SIG-M5 treated with dmso at 0.1 percent for 504 hours (cell line): Measurements from ENCODE around the gene ATP10B.
"Not testable (repeated sequence)": the region's sequence is repeated elsewhere in the genome, so short reads cannot be mapped to it uniquely, and the experiment has no call there.

ENCODE experiments used
- DNase-seq: peaks from one replicate; lab custom pipeline; 2025; ENCODE audit not compliant: unreplicated experiment; lab: John Stamatoyannopoulos, UW

The ATP10B gene, protein sequence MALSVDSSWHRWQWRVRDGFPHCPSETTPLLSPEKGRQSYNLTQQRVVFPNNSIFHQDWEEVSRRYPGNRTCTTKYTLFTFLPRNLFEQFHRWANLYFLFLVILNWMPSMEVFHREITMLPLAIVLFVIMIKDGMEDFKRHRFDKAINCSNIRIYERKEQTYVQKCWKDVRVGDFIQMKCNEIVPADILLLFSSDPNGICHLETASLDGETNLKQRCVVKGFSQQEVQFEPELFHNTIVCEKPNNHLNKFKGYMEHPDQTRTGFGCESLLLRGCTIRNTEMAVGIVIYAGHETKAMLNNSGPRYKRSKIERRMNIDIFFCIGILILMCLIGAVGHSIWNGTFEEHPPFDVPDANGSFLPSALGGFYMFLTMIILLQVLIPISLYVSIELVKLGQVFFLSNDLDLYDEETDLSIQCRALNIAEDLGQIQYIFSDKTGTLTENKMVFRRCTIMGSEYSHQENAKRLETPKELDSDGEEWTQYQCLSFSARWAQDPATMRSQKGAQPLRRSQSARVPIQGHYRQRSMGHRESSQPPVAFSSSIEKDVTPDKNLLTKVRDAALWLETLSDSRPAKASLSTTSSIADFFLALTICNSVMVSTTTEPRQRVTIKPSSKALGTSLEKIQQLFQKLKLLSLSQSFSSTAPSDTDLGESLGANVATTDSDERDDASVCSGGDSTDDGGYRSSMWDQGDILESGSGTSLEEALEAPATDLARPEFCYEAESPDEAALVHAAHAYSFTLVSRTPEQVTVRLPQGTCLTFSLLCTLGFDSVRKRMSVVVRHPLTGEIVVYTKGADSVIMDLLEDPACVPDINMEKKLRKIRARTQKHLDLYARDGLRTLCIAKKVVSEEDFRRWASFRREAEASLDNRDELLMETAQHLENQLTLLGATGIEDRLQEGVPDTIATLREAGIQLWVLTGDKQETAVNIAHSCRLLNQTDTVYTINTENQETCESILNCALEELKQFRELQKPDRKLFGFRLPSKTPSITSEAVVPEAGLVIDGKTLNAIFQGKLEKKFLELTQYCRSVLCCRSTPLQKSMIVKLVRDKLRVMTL (N-terminal part only)

DNA sequence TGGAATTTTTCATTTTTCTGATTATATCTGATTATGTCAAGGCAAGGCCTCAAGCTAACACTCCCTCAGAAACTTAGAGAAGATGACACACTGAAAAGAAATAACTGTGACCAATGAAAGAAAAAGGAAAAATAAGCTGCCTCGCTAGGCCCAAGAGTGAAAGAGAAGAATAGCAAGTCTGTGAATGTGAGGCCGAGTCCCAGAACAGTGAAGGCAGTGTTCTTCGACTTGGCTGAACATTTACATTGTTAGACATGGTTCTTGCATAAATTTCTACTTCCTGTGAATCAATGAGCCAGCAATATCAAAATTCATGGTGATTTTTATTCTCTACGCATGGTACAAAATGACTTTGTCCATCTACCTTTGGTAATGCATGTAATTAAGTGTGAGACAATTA is at the start of gene ATP10B:
ATP10B (minus strand) TSS at position 163 of the 400 bp plus-strand sequence. CDS start 164,137 bp downstream, outside the sequence.
- DNase-seq: no peak

DNA sequence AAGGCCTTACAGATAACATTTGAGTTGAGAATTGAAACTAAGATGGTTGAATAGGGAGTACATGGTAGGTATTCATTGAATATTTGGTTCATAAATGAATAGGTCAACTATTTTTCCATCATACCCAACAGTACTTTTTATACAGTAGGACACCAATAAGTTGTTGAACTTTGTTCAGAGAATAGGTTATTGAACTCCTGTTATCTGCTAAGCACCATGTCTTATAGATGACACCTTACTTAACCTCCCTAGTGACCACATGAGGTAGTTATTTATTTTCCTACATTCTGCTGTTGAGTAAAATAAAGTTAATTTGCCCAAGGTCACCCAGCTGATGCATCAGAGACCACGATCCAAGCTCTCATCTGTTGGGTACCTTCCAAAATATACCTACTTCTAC is 49.6 kb upstream of the ATP10B start:
- no peak for DNase-seq

DNA sequence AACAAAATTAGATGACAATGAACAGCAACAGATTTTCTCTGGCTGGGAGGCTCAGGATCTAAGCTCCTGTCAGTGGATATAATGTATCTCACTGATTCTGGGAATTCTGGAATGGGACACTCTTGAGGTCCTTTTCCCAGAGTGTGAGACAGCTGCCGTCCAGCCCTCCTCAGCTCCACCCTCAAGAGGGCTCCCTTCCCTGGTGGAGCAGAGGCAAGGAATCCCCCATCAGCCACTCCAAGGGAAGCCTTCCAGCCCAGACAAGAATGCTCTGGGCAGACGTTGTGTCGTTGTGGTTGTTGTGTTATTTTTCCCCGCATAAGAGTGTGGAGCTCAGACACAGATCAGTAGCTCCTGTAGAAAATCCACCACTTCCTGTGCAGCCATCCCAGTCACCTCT is 47.7 kb upstream of the ATP10B start:
- no peak for DNase-seq

DNA sequence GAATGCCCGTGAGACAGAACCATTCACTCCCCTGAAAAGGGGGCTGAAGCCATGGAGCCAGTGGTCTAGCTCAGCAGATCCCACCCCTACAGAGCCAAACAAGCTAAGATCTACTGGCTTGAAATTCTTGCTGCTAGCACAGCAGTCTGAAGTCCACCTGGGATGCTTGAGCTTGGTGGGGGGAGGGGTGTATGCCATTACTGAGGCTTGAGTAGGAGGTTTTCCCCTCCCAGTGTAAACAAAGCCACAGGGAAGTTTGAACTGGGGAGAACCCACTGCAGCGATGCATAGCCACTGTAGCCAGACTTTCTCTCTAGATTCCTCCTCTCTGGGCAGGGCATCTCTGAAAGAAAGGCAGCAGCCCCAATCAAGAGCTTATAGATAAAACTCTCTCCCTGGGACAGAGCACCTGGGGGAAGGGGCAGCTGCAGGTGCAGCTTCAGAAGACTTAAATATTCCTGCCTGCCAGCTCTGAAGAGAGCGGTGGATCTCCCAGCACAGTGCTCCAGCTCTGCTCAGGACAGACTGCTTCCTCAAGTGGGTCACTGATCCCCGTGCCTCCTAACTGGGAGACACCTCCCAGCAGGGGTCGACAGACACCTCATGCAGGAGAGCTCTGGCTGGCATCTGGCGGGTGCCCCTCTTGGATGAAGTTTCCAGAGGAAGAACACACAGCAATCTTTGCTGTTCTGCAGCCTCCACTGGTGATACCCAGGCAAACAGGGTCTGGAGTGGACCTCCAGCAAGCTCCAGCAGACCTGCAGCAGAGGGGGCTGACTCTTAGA is 41.4 kb upstream of the ATP10B start:
- DNase-seq: not testable (repeated sequence)

DNA sequence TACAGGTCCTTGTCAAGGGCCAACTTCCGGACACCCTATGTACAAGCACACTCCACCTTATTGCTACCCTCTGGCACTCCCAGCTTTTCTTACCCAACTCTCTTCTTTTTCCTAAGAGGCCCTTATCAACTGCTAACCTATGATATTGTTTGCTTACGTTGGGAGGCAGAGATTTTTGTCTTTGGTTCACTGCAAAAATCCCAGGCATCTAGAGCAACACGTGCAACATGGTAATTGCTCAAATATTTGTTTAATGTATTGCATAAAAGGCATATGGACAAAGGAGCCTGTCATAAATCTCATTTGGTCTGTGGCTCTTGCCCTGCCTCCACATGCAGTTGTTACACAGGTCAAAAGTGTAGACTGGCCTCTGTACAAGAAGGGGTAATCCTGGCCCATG is 35.8 kb upstream of the ATP10B start:
- peak; percentile 39 for DNase-seq

DNA sequence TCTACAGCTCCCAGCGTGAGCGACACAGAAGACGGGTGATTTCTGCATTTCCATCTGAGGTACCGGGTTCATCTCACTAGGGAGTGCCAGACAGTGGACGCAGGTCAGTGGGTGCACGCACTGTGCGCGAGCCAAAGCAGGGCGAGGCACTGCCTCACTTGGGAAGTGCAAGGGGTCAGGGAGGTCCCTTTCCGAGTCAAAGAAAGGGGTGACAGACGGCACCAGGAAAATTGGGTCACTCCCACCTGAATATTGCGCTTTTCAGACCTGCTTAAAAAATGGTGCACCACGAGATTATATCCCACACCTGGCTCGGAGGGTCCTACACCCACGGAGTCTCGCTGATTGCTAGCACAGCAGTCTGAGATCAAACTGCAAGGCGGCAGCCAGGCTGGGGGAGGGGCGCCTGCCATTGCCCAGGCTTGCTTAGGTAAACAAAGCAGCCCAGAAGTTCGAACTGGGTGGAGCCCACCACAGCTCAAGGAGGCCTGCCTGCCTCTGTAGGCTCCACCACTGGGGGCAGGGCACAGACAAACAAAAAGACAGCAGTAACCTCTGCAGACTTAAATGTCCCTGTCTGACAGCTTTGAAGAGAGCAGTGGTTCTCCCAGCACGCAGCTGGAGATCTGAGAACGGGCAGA is 21.7 kb upstream of the ATP10B start:
- DNase-seq: not testable (repeated sequence)

DNA sequence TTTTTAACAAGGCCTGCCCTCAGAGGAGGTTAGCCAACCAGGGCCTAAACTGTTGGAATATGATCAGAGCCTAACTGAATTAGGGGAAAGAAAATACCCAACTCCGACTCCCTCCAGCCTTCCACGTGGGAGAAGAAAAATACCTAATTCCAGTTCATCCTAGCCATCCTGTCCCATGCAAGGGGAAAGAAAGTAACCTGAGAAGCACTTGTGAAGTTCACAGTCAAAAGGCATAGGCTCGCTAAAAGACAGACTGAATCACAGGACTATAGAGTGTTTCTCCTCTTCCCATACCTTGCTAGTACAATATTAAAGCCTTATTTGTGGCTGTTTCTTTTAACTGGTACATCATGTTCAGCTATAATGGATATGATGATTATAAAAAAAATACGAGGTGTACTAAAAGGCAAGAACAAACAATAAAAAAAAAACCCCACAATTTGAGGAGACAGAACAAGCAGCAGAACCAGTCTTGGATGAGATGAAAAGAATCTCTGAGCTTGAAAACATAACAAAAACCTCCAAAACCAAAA is 18.0 kb upstream of the ATP10B start:
- DNase-seq: no peak

DNA sequence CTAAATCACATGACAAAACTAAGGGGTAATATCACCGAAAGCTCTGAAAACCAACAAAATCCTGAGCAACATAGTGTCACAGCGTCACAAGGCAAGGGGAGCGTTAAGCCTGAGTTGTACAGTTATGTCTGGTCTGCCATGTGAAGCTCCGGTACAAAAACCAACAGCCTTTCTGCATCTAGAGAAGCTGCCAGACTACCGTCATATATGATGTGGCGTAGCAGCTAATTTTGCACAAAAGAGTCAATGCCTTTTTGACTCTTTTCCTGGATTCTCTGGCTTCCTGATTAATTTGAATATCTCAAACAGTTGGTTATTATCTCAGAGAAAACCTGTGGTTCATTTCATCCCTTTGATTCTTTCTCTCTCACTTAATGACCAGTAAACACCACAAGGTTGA is 16.0 kb upstream of the ATP10B start:
- DNase-seq: no peak

DNA sequence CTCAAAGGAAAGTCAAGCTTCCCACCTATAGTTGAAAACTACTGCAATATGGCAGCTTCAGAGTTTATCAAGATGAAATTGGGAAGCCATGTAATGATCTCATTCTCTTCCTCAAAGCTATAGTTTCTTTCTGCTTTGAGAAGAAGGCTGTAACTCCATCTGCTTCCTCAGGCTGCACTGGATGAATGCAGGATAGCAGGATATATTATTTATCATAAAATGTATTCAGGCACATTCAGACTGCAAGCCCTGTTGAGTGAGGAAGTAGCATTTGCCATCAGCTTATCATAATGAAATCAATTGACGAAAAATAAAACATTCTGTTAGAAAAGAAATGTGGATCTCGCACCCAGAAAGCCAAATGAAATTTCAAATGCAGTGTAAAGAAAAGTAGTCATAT is 560 bp downstream of the ATP10B start:
- DNase-seq: no peak

DNA sequence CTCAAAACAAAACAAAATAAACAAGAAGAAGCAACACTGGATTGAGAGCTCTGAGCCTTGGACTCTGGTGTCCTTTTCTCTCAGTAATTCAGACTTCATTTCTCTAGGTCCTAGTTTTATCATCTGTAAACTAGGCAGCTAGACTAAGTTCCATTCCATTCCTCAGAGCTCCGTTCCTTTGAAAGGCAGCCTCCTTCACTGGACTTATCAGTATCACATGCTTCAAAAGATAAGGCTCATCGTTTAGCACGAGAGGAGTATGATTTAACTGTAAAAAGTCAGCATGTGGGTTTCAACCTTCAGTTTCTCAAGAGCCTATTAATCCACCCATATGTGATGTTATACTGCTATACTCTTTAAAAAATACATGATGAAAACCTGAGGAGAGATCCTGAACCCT is 1.6 kb downstream of the ATP10B start:
- DNase-seq: no peak

DNA sequence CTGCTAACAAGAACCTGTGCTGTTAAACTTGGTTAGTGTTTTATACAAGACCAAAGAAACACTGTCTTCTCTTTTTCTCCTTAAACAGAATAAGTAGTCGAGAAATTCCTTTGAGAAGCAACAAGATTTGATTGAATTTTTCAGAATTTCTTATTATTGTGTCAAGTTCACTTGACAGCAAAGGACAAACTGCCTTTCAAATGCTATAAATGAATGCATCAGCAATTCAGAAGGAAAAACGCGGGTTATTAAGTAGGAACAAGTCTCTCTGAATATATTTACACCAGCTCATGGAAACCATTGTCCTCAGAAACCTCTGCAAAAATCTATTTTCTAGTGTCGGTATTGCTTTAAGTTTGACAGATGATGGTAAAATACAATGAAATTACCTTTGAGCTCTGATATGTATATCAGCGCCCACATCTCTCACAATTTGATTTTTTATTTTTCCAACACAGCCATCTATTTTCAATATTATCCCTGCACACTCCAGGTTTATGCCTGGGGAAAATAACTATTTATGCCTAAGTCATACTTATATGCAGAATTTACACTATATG is 4.4 kb downstream of the ATP10B start:
- no peak for DNase-seq

DNA sequence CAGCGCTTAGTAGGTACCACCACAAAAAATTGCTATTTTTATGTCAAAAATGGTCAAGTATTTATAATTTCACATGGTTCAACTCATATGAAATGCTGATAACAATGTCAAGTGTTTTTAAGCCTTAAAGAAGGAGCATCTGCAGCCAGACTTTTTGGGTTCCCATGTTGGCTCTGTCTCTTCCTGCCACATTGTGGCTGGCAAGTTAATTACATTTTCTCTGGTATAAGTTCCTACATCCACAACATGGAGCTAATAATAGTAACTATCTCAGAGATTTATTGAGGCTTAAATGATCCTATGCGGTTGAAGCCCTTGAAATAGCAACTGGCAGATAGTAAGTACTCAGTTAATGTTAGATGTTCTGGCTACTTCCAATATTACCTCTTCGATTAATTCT is 5.4 kb downstream of the ATP10B start:
- DNase-seq: no peak

DNA sequence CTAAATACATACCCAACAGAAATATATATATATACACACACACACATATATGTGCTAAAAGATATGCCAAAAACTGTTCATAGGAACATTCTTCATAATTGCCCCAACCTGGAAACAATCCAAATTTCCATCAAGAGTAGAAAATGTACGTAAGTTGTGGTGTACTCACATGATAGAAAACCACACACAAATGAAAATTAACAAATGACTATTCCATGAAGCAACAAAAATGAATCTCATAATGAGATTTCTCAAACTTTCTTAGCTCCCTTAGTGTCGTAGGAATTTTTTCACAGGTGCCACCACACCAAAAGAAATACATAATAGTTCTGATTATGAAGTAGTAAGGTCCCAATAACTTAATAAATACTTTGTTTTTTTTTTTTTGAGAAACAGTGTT is 7.8 kb downstream of the ATP10B start:
- DNase-seq: no peak

DNA sequence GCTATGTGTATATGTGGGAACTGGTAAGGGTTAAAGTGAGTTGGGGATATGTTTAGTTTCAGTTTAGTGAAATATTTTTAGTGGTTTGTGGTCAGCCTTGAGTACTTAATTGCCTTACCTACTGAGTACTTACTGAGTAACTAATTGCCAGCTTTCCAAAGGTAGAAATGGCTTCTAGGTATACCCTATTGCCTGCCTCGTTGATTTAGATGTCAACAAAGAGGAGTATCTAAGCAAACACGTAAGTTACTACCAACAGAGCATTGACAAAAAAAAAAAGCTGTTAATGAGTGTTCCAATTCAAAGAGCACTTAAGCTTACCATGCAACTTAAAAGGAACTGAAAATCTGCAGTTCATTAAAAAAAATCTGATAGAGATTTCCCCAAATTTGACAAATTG is 8.8 kb downstream of the ATP10B start:
- no peak for DNase-seq

DNA sequence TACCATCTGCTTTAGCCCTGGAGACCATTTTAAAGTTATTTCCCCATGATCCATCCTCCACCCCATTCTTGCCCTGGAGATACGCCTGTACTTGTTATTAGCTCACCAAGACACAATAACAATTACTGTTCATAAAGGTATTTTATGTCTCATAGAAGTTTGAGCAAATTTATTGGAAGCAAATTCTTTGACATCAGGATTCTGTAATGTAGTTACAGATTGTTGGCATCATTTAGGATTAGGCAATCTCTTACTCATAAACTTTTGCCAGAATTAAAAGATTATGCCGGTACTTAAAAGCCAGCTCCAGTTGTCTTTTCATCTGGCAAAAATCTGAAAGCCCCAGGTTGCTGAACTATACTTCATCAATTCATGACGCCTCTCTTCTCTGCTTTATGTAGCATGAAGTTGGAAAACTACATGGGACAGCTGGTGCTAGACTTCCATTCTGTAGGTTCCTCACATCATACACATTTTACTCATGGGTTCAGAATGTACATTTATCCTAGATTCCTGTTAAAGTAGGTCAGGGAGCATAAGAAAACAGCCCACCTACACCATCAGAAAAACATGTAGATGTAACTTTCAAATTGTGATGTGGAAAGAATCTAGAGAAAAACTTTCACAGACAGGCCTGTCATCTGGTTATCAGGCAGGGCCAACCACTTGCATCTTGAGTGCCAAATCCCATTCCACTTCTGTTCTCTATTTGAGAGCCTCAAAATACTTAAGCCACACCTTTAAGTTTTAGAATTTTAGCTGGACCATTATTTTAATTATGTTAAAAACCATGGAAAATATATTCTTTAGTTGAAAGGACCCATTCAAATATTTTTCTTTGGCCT is 14.0 kb downstream of the ATP10B start:
- no peak for DNase-seq

DNA sequence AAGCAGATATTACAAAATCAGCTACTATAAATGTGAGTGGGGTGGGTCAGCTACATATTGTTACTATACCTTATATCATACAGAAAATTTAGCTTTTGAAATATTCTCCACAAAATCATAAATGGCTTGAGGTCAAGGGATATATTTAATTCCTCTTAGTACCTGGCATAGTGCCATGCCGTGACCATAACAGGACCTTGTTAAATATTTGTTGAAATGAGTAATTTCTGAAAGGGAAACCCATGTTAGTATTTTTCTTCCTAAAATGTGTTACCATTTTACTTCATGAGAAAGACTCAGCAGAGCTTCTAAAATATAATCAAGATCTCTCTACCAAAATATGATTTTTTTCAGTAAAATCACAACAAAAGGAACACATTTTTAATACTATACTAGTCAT is 14.8 kb downstream of the ATP10B start:
- DNase-seq: no peak

DNA sequence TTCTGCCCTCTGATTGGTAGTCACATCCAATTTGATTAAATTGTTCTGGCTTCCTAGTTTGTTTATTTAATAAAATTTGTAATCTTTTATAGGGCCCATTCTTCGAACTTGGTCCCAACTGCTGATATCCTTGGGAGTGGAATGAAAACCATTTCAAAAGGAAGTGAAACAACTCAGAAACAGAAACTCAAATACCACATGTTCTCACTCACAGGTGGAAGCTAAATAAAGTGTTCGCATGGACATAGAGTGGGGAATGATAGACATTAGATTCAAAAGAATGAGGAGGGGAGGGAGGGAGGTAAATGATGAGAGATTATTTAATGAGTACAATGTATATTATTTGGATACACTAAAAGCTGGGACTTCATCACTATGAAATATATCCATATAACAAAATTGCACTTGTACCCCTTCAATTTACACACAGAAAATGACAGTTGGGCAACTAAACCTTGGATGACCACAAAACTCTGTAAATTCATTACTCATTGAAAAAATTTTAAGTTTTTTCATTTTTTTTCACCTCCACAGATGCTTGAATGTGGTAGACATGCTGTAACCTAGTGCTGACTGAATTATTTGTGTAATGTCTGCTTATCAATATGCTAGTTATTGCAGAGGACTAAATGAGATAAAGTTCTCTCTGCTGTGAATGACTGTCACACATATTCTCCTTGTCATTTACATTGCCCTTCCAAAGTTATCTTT is 16.0 kb downstream of the ATP10B start:
- DNase-seq: peak; percentile 3

DNA sequence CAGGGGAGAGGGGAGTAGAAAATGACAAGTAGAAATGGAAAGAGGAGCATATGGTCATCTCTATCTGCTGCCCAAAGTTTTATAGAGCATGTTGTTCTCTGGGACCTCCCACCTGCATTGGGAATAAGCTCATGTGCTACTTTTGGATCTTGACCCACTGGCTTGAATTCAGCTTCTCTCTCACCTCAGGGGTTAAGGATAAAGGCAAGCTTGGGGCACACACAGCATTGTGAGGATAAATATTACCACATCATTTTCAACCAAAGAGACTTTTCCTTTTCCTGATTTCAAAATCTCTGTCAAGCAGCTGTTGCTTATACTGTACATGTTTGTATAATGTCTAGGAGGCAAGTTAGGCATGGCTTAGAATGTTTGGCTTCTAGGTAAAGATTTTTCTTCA is 16.6 kb downstream of the ATP10B start:
- no peak for DNase-seq
